Measurements from ENCODE around the gene FRYL.

FRYL gene

GRCh38 chr4:48602763-48603162 is 177.3 kb downstream of the FRYL start:
- DNase-seq: no peak

GRCh38 chr4:48602222-48602621 is 177.9 kb downstream of the FRYL start:
- no peak for DNase-seq

- no peak for DNase-seq
Observed at GRCh38 chr4:48596336-48596735, 183.7 kb downstream of the FRYL start.

GRCh38 chr4:48594180-48594579 is 185.9 kb downstream of the FRYL start:
- DNase-seq: no peak

GRCh38 chr4:48591372-48591771 is 188.7 kb downstream of the FRYL start:
- DNase-seq: no peak

- no peak for DNase-seq
Observed at GRCh38 chr4:48590884-48591283, 189.2 kb downstream of the FRYL start.

- DNase-seq: no peak
Observed at GRCh38 chr4:48589098-48589445, 191.0 kb downstream of the FRYL start.

GRCh38 chr4:48588230-48589097 is 191.6 kb downstream of the FRYL start:
- DNase-seq: no peak

GRCh38 chr4:48585401-48585800 is 194.7 kb downstream of the FRYL start:
- no peak for DNase-seq

- DNase-seq: no peak
Observed at GRCh38 chr4:48578132-48578968, 201.7 kb downstream of the FRYL start.

GRCh38 chr4:48575964-48576363 is 204.1 kb downstream of the FRYL start:
- no peak for DNase-seq

GRCh38 chr4:48571471-48571870 is 208.6 kb downstream of the FRYL start:
- DNase-seq: no peak

GRCh38 chr4:48570646-48571220 is 209.3 kb downstream of the FRYL start:
- DNase-seq: no peak

GRCh38 chr4:48566034-48566384 is 214.1 kb downstream of the FRYL start:
- no peak for DNase-seq

- no peak for DNase-seq
Observed at GRCh38 chr4:48565362-48566033, 214.6 kb downstream of the FRYL start.

- no peak for DNase-seq
Observed at GRCh38 chr4:48564151-48564550, 215.9 kb downstream of the FRYL start.

- DNase-seq: no peak
Observed at GRCh38 chr4:48558819-48559218, 221.3 kb downstream of the FRYL start.

GRCh38 chr4:48558026-48558425 is 222.1 kb downstream of the FRYL start:
- no peak for DNase-seq

- no peak for DNase-seq
Observed at GRCh38 chr4:48557478-48557877, 222.6 kb downstream of the FRYL start.

GRCh38 chr4:48556268-48556667 is 223.8 kb downstream of the FRYL start:
- no peak for DNase-seq

GRCh38 chr4:48554606-48555005 is 225.5 kb downstream of the FRYL start:
- DNase-seq: no peak

- DNase-seq: no peak
Observed at GRCh38 chr4:48553720-48554119, 226.4 kb downstream of the FRYL start.

- DNase-seq: no peak
Observed at GRCh38 chr4:48546336-48546735, 233.7 kb downstream of the FRYL start.

Measured in NK-92 treated with Interleukin-12 subunit alpha and Interleukin-12 subunit beta, amount 100 ng/mL, for 24 hours (cell line).